Esophagus muscularis mucosa (tissue), 4 donors: ENCODE results near the gene ABCC6.
"Not testable (repeated sequence)": the region's sequence is repeated elsewhere in the genome, so short reads cannot be mapped to it uniquely, and the experiment has no call there.

Source experiments
- EP300 ChIP-seq: sonication (generic); formaldehyde crosslinking; IDR thresholded peaks from one replicate; pipeline ENCODE4 v1.6.1; 2017; ENCODE audit warnings: antibody characterized with exemption
- POLR2A ChIP-seq: fragments of 450-650 bp; IDR thresholded peaks from one replicate; pipeline ENCODE4 v1.6.1; 2017; ENCODE audit warnings: antibody characterized with exemption, moderate library complexity, mild to moderate bottlenecking, low read depth
- POLR2AphosphoS5 ChIP-seq, 2 donors: sonication (generic); formaldehyde crosslinking; IDR thresholded peaks; one replicate each; pipeline ENCODE4 v1.6.1; 2017; ENCODE audit warnings: antibody characterized with exemption in 2 of 2
- TF ChIP-seq, protein P1 (sequence below), 3 experiments: fragments of 200-600 bp in 2 of 3; fragments of 450-650 bp in 1 of 3; sonication (generic) in 2 of 3; IDR thresholded peaks; one replicate each; pipeline ENCODE4 v1.5.1; 2017 to 2019; ENCODE audit warnings: antibody characterized with exemption in 3 of 3, mild to moderate bottlenecking in 2 of 3, moderate library complexity in 1 of 3

DNA sequence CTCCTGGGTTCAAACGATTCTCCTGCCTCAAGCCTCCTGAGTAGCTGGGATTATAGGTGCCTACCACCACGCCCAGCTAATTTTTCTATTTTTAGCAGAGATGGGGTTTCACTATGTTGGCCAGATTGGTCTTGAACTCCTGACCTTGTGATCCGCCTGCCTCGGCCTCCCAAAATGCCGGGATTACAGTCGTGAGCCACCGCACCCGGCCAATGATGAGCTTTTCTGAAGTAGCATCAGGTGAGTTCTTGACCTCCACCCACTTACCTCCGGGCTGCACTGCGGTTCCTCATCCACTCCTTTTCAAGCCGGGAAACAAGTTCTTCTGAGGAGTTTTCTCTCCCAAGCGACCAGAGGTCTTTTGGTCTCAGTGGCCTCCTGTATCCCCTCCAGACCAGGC lies 14.8 kb downstream of the ABCC6 start:
- TF ChIP-seq, protein P1, sequence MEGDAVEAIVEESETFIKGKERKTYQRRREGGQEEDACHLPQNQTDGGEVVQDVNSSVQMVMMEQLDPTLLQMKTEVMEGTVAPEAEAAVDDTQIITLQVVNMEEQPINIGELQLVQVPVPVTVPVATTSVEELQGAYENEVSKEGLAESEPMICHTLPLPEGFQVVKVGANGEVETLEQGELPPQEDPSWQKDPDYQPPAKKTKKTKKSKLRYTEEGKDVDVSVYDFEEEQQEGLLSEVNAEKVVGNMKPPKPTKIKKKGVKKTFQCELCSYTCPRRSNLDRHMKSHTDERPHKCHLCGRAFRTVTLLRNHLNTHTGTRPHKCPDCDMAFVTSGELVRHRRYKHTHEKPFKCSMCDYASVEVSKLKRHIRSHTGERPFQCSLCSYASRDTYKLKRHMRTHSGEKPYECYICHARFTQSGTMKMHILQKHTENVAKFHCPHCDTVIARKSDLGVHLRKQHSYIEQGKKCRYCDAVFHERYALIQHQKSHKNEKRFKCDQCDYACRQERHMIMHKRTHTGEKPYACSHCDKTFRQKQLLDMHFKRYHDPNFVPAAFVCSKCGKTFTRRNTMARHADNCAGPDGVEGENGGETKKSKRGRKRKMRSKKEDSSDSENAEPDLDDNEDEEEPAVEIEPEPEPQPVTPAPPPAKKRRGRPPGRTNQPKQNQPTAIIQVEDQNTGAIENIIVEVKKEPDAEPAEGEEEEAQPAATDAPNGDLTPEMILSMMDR (IDR thresholded peaks at IDR 0.05): not testable (repeated sequence)
- TF ChIP-seq POLR2AphosphoS5 (IDR thresholded peaks at IDR 0.05); EP300; POLR2A: not testable (repeated sequence)
